ENCODE data around the gene PEX5L.
"Not testable (repeated sequence)": the region's sequence is repeated elsewhere in the genome, so short reads cannot be mapped to it uniquely, and the experiment has no call there.

Gene PEX5L, protein sequence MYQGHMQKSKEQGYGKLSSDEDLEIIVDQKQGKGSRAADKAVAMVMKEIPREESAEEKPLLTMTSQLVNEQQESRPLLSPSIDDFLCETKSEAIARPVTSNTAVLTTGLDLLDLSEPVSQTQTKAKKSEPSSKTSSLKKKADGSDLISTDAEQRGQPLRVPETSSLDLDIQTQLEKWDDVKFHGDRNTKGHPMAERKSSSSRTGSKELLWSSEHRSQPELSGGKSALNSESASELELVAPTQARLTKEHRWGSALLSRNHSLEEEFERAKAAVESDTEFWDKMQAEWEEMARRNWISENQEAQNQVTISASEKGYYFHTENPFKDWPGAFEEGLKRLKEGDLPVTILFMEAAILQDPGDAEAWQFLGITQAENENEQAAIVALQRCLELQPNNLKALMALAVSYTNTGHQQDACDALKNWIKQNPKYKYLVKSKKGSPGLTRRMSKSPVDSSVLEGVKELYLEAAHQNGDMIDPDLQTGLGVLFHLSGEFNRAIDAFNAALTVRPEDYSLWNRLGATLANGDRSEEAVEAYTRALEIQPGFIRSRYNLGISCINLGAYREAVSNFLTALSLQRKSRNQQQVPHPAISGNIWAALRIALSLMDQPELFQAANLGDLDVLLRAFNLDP
- 0 to 0.05 (median 0) reads per million in 3 experiments for total RNA-seq

DNA sequence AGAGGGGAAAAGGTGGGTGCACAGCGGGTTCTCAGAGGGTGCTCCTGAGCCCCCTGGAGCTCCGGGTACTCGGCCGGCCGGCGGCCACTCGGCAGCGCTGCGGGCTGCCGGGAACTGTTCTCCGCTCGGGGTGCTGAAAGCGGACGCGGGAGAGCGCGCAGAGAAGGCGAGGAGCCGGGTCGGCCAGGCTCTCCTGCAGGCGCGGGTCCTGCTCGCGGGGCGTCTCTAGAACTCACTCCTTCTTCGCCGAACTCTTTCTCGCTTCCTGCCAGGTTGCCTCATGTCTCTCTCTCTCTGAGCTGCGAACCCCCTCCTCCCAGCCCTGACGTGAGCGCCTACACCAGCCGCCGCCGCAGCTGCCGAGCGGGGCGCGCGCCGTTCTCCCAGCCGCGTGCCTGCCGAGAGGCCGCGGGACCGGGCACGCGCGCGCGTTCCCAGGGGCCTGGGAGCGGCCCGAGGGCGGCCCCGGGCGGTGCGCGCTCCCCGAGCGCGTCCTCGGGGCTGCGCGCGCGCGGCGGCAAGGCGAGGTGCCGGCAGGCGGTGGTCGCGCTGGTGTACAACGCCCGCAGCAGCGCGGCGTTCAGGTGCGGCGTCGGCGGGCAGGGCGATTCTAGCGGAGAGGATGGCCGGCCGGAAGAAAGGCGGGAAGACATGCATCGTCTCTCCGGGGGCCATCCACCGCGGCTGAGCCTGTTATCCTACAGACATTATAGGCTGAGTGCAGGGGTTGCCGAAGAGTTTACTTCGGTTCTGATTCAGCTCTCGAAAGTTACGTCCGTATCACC lies at the start of gene PEX5L:
Gene PEX5L (minus strand): TSS at position 267 of the 785 bp plus-strand sequence. CDS start 338 bp downstream, outside the sequence.
- no peak for DNase-seq

DNA sequence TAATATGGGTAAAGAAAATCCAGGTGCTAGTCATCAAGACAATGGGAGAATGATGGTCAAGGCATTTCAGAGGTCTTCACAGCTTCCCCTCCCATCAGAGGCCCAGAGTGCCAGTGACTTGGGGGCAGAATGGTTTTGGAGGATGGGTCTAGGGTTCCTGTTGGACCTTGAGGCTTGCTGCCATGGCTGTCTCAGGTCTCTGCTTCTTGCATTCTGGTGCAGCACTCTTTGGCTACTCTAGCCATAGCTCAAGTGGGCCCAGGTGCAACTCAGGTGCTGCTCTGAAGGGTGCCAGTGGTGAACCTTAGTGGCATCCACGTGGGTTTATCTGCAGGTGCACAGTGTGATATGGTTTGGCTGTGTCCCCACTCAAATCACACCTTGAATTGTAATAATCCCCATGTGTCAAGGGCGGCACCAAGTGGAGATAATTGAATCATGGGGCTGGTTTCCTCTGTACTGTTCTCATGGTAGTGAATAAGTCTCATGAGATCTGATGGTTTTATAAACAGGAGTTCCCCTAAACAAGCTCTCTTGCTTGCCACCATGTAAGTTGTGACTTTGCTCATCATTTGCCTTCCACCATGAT lies 48.5 kb upstream of the PEX5L start:
- no peak for DNase-seq

DNA sequence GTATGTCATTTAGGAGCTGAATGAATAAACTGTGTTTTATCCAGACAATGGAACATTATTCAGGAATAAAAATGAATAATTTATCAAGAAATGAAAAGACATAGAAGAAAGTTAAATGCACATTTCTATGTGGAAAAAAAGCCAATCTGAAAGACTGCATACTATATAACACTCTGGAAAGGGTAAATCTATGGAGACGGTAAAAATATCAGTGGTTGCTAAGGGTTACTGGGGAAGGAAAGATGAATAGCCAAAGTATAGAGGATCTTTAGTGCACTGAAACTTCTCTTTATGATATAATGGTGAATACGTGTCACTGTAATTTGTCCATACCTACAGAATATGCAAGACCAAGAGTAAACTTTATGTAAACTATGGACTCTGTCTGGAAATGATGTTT lies 46.0 kb upstream of the PEX5L start:
- no peak for DNase-seq

DNA sequence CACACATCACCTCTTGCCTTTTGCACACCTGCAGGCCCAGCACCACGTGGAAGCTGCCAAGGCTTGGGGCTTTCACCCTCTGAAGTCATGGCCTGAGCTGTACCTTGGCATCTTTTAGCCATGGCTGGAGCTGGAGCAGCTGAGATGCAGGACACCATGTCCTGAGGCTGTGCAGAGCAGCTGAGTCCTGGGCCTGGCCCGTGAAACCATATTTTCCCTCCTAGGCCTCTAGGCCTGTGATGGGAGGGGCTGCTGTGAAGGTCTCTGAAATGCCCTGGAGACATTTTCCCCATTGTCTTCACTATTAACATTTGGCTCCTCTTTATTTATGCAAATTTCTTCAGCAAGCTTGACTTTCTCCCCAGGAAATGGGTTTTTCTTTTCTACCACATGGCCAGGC lies 41.9 kb upstream of the PEX5L start:
- no peak for DNase-seq

DNA sequence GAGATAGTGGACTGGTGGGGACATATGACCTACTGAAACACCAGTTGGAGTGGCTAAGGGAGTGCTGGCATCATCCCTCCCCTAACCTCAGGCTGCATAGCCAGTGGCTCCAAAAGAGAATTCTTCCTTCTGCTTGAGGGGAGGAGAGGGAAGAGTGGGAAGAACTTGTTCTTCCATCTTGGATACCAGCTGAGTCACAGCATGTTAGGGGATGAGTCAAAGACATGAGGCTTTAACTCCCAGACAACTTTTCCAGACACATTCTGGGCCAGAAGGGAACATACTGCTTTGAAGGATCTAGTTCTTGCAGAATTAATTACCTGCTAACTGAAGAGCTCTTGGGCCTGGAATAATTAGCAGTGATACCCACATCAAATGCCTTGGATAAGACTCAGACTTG lies 36.8 kb upstream of the PEX5L start:
- DNase-seq = no peak

DNA sequence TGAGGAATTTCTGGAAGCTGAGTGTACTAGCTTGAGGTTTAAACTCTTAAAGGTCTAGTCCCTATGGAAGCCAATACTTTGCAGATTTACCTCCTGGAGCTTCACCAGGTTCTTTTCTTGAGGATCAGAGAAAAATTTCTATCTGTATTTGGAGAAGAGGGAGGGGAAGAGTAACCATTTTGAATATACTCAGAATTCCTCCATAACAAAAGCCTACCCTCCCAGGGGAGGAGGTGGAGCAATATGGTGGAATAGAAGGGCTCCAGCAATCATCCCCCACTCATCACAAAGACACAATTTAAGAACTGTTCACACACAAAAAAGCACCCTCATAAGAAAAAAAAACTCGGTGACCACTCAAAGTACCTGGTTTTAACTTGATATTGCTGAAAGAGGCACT lies 36.0 kb upstream of the PEX5L start:
- DNase-seq = no peak

DNA sequence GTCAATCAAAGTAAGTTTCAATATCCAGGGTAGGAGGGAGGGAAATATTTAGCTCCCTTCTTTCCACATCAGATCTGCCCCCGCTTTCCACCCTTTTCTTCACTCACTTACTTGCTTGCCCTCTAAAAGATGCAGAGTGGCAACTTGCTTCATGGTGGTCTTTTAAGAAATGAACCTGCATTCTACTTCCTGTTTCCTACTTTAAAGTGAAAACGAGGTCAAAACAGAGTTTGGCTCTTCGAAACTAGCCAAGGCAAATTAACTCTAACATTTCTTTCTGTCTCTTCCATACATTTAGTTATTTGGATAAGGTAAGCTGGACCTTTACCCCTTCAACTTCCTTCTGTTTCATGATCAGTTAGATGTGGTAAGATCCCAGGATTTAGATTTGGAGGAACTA lies 34.2 kb upstream of the PEX5L start:
- no peak for DNase-seq

DNA sequence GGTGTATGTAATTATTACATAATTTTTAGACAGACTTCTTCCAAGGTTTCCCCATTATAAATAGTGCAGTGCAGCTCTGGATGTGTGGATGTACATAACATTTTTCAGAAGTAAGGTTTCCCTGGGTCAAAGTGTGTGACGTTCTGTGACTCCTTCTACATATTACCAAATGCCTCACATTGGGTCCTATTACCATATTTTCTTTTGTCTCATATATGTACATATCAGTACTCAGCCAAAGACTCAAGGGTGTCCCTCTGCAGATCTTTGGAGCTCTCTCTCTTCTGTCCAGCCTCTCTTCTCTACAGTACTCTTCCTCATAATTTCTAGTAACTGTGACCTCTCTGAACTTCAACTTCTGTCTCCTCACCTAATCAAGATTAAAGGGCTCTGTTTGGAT lies 31.3 kb upstream of the PEX5L start:
- no peak for DNase-seq

DNA sequence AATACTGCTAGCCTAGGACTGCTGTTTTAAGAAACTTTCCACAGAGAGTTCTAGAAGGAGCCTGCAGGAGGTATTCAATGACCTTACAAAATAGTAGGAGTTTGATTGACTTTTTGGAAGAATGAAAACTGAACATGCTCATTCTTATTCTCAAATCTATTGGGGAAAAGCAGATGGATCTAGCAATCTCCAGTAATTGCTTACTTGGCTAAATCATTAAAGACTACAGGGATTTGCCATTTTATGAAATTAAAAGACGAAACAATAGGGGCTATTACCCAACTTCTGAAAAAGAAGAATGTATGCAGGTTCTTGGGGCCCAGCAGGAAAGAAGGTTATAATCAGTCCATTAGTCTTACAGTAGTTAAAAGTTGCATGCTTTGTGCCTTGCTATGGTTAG lies 29.9 kb upstream of the PEX5L start:
- no peak for DNase-seq

DNA sequence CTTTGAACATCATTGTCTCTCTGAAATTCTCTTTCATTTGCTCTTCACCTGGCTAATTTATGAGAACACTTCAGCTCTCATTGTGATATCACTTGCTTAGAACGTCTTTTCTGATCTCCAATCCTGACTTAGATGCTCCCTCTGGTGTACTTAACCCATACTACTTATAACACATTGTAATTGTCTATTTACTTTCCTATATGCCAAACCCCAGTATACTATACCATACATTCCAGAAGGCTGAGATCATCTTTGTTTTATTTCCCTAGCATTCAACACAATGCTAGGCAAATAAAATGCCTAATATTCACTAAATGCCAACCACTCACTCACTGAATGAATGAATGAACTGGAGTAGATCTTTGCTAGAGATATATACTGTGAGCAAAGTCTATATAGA lies 27.0 kb upstream of the PEX5L start:
- no peak for DNase-seq

DNA sequence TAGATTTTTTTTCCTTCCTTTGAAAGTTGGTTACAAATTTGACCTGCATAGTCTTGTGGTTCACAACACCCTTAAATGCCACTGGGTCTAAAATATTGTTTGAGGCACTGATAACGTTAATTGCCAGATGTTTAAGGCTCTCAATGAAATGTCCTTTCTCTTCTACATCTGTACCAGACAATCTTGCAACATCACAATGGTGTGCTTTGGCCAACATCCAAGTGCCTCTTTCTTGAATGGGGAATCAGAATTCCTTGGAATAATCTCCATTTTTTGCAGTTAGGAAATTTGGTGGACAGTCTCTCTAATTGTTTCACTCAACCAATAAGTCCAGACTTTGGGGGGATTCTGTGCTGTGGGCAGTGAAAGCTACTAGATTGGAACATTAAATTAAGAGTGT lies 26.0 kb upstream of the PEX5L start:
- no peak for DNase-seq

DNA sequence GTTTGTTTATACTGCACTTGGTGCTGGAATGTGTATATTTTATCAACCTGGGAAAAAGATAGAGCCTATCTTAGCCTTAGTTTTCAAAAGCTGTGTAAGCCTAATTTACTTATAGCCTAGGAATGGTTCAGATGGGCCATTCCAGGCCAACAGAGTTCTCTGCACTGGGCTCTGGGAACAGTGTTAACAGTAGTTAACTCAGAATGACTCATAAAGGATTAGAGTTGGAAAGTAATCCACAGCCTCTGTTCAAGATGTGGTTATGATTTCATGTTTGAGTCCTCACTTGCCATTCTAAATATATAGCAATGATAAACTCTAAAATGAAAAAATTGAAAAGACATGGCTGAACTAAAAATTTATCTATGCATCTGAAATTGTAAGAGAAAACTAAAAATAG lies 22.6 kb upstream of the PEX5L start:
- no peak for DNase-seq

DNA sequence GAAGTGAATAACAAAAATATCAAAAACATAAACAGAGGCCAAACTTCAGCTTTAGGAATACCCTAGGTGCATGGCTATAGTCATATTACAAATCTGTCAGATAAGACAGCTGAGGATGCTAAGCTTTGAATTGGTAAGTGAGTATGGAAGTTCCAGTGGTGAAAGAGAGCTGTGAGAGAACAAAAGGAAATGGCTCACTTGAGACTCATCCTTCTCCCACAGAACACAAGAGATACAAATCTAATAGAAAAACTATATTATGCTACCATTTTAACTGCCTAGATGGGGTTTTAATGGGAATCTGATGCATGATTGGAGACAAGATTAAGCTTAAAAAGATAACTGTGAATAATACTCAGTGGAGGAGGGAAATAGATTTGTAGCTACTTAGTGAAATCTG lies 21.5 kb upstream of the PEX5L start:
- DNase-seq = no peak

DNA sequence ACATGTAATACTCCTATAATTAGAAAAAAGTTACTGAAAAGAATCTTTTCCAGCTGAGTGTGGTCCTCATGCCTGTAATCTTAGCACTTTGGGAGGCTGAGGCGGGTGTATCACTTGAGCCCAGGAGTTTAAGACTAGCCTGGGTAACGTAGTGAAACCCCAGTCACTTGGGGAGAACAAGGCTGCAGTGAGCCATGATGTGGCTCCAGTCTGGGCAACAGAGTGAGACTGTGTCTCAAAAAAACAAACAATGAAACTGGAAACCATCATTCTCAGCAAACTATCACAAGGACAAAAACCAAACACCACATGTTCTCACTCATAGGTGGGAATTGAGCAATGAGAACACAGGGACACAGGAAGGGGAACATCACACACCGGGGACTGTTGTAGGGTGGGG lies 18.9 kb upstream of the PEX5L start:
- not testable (repeated sequence) for DNase-seq

DNA sequence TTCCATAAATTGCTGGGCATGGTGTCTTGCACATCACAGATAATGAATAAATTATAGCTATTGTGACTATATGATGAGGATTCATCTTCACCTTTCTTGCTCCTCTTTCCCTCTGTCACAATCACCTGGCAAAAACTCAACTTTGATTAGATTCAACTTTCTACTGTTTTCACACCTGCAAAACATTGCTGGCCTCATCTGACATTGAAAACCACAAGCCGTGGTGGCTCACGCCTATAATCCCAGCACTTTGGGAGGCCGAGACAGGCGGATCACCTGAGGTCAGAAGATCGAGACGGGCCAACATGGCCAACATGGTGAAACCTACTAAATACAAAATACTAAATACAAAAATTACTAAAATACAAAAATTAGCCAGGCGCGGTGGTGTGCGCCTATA lies 12.7 kb upstream of the PEX5L start:
- no peak for DNase-seq

DNA sequence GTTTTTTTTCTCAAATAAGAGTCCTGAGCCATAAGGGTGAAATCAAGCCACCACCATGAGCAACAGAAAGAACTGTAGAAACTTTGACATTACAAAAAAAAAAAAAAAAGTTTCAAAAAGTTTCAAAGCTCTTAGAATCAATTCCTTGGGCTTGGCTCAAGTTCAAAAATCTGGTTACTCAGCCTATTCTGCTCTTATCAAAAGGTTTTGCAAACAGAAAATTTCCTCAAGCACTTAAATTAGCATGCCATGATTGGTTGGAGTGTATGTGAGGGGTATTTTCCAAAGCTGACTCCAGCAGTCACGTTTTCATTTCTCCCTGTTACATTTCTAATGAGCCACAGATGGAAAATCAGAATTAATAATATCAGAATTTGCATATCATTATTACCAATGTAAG lies 12.1 kb upstream of the PEX5L start:
- no peak for DNase-seq

DNA sequence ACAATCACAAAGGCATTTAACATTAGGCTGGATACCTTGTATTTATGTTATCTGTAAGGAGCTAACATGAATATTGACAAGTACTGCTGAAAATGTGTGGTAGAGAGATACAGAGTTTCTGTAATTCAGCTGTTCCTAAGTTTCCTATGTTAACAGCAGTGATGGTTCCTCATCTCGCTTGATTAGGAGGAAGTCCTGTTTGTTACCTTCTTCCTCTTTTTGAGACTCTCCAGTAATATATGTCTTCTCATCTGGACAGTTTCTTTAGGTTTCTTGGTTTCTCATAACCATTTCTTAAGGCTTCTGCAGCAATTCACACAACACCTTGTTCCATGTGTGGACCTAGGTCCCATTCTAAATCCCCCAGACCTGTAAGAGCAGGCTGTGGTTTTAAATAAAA lies 11.4 kb upstream of the PEX5L start:
- no peak for DNase-seq

DNA sequence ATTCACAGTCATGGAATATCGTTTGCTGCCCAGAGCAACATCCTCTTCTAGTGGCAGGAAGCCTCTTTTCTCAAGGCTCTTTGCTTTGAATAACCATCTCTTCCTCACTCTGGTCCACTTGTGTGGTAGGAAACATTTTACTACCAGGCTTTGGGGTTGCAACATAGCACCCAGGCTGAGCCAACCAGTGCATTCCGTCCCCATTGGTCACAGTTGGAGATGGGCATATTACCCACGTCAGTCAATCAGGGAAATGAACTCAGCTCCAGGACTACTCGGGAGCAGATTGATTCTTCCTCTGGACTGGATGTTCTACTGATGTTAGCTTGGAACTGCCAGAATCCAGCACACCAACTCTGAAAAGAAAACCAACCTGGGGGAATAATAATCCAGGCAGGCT lies 4.2 kb upstream of the PEX5L start:
- DNase-seq = no peak

DNA sequence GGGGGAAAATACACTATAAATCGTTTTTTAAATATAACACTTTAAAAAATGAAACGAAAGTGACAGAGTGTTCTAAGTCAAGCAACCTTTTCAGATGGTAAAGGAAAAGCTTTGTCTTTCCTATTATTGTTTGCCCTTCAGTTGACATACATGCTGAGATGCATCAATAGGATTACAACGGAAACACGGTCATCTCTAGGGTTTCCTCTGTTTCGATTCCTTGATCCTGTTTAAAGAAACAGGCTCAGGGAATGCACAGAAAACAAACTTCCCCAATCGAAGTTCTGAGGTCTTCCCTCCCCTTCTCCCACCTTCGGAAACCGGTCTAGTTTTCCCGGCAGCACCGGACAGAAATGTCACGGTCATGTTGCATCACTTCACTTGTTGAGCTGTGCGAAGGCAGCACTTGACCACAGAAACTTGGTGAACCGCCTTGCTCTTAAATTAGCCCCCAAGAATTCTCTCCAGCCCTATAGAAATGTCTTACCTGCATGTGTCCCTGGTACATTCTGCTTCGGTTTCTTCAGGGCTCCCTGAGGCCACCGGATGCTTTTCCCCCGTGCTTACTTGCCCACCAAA lies 556 bp downstream of the PEX5L start:
- DNase-seq = no peak

DNA sequence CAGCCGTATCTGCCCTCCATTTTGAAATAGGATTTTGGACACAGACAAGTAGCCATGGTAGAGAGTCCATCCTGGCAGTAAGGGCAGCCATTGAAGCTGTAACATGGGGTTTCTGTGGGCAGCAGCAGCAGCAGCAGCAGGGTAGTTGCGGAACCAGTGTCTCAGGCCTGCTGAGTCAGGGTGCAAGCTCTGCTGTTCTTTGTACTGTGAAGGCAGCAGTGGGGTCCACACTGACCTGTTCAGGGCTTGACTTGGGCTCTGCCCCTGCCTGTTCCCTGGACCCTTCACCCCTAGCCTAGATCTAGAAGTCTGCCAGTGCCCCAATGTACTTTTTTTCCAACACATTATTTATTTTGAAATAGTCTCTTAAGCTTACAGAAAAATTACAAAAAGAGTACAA lies 9.7 kb downstream of the PEX5L start:
- no peak for DNase-seq

DNA sequence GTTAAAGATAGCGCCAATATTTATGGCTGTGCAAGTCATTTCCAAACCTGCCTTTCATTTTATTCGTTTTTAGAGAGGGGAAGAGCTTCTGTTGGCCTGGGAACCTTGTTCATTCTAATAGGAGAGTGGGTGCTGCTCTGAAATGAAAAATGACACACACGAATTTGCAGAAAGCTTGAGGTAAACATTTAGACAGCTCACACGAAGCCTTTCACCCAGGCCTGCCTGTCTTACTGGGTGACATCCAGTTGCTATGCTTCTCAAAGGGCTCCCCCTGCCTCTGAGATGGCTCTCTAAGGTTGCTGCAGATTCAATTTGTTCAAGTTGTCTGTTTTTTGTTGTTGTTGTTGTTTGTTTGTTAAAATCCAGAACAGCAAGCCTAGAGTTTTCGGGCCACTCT lies 18.2 kb downstream of the PEX5L start:
- DNase-seq = no peak

DNA sequence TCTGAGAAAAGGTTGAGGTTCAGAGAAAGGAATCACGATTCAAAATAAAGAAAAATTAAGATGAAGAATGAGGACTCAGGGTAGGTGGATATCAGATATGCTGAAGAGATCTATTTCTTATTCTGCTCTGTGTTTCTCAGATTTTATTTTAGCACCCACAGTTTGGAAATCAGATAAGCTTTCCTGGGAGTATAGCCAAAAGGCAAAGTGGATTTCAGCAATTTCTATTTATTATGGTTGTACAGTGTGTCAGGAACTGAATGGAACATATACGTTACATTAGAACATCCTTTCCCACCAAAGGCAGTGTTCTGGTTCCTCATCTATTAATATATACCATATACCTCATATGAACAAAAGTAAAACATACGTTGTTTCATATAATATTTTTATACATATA lies 18.9 kb downstream of the PEX5L start:
- DNase-seq = no peak

DNA sequence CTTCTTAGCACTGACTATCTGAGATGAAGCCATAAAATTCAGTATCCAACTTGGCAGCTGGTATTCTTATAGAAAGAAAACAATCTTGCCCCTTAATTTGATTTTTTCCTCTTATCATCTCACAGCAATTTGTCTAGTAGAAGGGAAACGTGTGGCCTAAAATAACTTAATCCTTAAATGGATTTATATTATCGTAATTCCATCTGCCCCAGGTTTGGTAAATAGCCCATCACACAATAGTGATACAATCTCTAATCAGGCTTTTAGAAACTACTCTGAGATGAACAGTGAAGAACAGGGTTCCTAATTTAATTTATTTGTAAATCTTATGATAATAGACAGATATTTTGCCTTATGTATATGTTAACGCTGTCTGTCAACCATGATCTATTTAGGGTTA lies 24.8 kb downstream of the PEX5L start:
- DNase-seq = no peak
